GM18868 (cell line): Measurements from ENCODE around the gene SGCD.

Experiments used
- ATAC-seq: cut with Tn5 transposase; IDR thresholded peaks from one replicate; pipeline ENCODE4 v1.9.1; 2021; ENCODE audit warnings: mild to moderate bottlenecking, moderate library complexity; ENCODE audit not compliant: unreplicated experiment

SGCD gene

GRCh38 chr5:156326718-156327259 lies at the start of gene SGCD:
SGCD (plus strand) TSS chr5:156327164.
- no peak for ATAC-seq

GRCh38 chr5:156277290-156277689 lies 49.7 kb upstream of the SGCD start:
- ATAC-seq = no peak

- ATAC-seq = no peak
These were observed 31.5 kb upstream of the SGCD start for GRCh38 chr5:156295431-156295830.

GRCh38 chr5:156310115-156310514 lies 16.8 kb upstream of the SGCD start:
- ATAC-seq = no peak

DNA sequence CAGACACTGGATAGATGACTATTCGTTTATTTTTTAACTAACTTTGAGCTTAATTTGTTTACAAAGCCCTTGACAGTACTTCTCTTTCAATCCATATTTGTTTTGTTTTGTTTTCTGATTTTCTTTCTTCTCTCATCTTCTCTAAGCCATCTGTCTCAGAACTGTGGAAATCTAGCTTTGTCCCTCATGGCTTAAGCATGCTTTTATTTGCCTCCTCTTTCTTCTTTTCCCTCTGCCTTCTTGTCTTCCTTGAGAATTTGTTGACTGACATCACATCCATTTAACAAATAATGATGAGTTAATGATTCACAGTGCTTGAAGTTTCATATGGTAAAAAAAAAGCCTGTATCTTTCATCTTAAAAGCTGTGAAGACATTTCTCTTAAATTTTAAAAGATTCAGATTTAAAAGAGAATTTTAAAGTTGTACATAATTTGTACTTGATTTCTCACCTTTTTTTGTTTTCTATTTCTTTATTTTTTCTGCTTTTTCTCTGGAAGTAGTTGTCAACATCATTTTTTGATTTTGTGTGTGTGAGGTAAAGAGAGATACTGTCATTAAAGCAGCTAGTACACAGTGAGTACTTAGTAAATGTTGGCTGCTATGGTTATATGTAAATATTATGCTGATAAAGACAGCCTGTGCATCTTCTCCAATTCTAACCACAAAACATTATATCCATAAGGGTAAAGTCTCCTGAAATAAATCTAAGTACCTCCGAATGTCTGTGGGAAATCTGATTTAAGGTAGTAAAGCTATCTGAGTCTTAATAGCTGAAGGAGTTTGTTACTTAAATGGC lies 13.9 kb upstream of the SGCD start:
- no peak for ATAC-seq

DNA sequence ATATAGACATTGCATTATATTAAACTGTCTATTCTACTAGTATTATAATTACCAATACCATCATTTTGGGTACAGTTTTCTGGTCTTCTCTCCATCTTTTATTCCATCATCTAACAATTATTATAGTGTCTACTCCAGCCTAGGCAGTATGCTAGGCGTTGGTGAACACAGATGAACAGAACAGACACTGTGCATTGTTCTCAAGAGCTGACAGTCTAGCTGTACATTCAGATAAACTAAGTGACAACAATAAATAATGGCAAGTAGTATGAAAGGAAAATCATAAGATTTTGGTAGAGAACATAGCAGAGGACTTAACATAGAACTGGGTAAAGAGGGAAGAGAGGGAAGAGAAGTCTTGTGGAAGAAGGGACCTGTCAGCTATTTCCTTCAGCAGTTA lies 12.5 kb upstream of the SGCD start:
- no peak for ATAC-seq

- ATAC-seq = no peak
These were observed 4.3 kb upstream of the SGCD start for GRCh38 chr5:156322666-156323065.

DNA sequence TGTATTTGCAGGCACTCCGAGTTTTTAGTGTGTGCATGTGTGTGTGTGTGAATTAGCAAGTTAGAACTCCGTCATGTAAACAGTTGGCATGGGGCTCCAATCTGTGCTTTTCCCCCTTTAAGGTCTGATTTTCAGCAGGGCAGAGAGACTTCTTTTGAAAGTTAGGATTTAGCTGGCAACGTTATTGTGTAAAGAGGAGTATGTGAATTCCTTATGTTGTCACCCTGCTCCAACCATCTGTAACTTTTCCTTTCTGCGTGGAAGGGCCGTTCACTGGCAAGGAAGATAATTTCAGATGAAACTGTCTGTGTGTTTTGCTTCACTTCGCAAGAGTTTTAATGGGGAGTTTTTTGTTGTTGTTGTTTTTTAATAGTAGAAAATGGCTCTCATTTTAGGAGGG lies 332 bp downstream of the SGCD start:
- no peak for ATAC-seq

GRCh38 chr5:156328161-156328560 lies 1.2 kb downstream of the SGCD start:
- ATAC-seq = no peak

- no peak for ATAC-seq
These were observed 1.8 kb downstream of the SGCD start for GRCh38 chr5:156328766-156329165.

DNA sequence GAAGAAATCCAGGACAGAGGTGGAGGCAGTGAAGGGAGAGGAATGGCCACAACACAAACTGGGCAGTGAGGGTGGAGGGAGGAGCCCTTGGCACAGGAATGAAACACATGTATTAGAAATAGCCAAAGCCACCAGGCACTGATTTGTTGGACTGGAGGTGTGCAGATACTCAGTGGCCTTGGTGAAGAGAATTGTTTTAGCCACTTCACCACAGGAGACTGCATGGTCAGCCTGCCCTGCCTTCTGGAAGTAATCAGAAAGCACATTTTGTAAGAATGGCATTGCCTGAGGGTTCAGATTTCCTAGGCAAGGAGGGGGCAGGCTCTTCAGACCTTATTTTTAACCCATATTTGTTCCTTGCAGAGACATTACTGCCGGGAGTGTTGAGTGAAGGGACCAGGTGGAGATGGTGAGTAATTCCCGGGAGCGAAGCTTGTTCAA lies 2.2 kb downstream of the SGCD start:
- ATAC-seq = no peak

DNA sequence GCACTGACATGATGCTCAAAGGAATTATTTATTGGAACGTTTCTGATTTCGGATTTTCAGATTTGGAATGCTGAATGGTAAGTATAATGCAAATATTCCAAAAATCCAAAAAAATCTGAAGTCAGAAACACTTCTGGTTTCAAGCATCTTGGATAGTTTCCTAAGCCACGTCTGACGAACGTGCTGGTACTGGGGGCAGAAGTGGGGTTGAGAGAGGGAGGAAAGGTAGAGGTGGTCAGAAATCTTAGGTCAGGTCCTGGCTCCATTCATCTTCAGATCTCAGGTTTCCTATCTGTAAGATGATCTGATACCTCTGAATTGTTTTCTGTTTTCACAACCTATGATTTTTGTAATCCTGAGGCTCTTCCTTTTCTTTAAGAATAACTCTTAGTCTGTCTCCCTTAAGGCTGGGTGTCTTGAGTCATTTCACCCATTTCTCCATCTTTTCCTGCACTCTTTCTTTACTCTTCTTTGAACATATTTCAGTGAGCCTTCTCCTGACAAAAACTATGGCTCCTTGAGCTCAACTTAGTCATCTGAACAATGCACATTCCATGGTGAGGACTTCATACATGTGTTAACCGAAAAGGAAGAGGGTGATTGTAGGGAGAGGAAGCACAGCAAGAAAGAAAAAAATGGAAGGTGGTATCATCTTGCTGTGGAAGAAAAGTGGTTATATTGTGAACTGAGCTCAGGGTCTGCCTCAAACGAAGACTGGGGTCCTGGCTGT lies 3.3 kb downstream of the SGCD start:
- ATAC-seq = no peak

DNA sequence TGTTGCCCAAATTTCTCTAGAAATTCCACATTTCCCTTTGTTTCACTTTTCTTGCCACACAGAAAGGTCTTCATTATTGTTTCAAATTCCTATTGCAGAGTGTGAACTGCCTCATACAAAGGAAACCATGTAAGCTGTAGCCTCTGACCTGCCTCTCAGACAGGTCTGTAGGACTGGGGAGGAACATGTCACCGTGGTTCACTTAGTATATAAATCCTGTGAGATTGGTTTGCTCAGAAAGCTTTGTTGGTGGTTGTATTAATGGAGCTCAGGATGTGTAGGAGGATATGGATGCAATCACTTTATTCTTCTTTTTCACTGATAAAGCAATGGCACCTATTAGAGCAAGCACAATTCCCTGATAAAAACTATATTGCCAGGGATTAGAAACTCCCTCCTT lies 4.2 kb downstream of the SGCD start:
- ATAC-seq = no peak

- no peak for ATAC-seq
These were observed 4.9 kb downstream of the SGCD start for GRCh38 chr5:156331845-156332244.

- ATAC-seq = no peak
These were observed 5.3 kb downstream of the SGCD start for GRCh38 chr5:156332245-156332644.

GRCh38 chr5:156339139-156339841 lies 12.3 kb downstream of the SGCD start:
- no peak for ATAC-seq

GRCh38 chr5:156340893-156341292 lies 13.9 kb downstream of the SGCD start:
- ATAC-seq = no peak

DNA sequence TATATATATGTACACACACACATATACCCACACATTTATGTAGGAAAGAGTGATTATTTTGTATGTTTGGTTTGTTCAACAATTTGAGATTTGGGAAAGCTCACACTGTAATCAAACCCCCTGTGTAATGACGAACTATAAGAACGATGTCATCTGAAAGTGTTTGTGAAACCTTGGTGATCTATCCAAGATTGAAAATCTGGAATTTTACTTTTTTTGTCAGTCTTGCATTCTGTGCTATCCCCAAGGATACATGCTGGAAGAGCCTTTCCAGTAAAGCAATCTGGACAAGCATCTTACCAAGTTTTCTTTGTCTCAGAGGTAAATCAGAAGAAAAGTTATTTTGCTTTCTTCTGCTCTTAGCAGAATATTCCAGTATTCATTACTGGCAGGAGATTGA lies 23.3 kb downstream of the SGCD start:
- no peak for ATAC-seq

DNA sequence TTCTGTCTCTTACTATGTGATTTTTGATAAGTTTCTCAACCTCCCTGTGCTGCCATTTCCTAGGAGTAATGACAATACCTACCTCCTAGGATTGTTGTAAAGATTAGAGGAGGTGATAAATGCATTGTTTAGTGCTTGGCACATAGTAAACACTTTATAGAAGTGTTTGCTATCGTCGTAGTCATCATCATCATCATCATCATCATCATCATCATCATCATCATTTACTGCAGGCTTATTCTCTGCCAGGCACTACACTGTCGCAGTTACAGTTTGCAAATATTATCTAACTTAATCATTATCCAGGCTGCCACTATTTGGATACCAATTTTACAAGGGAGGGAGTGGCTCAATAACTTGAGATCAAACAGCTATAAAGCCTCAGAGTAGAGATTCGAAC lies 24.5 kb downstream of the SGCD start:
- ATAC-seq = no peak

GRCh38 chr5:156354571-156354970 lies 27.6 kb downstream of the SGCD start:
- no peak for ATAC-seq

DNA sequence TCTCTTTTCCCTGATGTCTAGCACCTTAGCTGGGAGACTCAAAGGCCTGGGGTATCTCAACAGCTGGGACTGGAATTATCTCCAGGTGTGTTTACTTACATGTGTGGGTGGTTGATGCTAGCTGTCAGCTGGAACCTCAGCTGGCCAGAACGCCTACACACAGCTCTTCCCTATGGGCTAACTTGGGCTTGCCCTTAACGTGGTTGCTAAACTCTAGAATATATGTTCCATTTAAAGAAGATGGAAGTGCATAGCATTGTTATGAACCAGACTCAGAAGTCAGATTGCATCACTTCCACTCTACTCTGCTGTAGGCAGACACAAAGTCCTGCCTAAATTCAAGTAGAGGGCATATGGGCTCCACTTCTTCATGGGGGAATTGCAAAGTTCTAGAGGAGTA lies 29.3 kb downstream of the SGCD start:
- ATAC-seq = no peak
